GM12864 (cell line): ENCODE results near the gene SNED1.
"Not testable (repeated sequence)": the region's sequence is repeated elsewhere in the genome, so short reads cannot be mapped to it uniquely, and the experiment has no call there.

Source experiments
- DNase-seq: peaks from one replicate; pipeline ENCODE4 v3.0.0-alpha.2; 2011; ENCODE audit warnings: low read depth
- H3K4me3 ChIP-seq: 2 replicates; pipeline ENCODE4 v1.5.1; 2011; ENCODE audit warnings: mild to moderate bottlenecking, low read depth, low read length, control low read depth
- TF ChIP-seq, protein P1 (sequence below): IDR thresholded peaks from 2 replicates; pipeline ENCODE4 v1.5.1; 2011; ENCODE audit warnings: low read depth, mild to moderate bottlenecking, moderate library complexity, low read length, control low read depth, inconsistent platforms; ENCODE audit errors: missing control alignments

Gene SNED1

DNA sequence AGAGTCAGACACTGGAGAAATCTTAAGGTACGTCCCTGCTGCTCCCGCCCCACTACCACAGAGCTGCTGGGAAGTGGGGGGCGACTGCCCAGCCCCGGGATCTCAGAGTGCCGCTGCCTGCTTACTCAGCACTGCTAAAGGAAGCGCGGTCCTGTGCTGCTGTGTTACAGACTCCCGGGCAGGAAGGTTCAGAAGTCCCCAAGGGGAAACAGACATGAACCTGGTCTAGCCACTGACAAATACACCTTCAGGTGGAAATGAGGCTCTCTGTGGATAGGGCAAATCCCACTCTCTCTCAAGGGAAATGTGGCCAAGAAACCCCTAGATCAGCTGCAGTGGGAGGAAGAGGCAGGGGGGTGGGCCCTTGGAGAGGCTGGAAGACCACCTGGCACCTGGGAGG is 90.0 kb downstream of the SNED1 start:
- H3K4me3 ChIP-seq = peak overlapping the region; percentile 30; the same call in 1 of the 2 replicates
- TF ChIP-seq, protein P1, sequence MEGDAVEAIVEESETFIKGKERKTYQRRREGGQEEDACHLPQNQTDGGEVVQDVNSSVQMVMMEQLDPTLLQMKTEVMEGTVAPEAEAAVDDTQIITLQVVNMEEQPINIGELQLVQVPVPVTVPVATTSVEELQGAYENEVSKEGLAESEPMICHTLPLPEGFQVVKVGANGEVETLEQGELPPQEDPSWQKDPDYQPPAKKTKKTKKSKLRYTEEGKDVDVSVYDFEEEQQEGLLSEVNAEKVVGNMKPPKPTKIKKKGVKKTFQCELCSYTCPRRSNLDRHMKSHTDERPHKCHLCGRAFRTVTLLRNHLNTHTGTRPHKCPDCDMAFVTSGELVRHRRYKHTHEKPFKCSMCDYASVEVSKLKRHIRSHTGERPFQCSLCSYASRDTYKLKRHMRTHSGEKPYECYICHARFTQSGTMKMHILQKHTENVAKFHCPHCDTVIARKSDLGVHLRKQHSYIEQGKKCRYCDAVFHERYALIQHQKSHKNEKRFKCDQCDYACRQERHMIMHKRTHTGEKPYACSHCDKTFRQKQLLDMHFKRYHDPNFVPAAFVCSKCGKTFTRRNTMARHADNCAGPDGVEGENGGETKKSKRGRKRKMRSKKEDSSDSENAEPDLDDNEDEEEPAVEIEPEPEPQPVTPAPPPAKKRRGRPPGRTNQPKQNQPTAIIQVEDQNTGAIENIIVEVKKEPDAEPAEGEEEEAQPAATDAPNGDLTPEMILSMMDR = no peak
- DNase-seq = no peak

DNA sequence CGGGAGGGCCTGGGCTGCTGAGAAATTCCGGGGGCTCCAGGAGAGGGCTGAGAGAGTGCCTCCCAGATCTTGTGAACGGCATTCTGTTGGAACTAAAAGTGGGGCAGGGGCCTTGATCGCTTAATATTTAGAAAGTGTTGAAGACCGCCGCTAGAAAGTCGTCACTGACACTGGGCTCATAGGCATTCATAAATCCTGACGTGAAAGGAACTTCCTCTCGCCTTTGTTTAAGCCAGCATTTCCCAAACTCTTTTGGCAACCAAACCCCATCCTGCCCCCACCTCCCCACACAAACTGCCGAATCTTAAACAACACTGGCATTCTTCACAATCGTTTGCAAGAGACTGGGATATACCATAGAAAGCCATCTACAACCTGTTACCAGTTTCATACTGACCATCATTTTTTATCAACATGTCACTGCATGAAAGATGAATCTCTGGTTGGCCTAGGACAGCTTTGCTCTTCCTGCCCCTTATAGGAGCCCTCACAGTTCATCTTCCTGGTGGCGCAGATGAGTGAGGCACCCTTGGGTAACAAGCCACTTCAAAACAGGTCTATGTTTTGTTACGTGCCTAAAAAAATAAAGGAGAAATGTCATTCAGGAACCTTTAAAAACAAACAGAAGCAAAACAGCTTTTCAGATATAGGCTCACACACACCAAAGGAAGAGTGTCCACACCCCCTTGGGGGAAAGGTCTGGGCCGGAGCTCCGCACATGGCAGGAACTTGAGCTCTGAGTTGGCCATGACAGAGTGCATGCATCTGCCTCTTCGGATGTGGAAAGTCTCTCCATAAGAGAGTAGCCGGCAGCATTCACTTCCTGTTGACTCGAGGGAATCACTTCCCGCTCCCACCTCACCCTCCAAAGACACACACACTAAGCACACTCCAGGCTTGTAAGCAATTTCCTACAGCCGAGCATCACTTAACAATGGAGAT is 90.6 kb downstream of the SNED1 start:
- H3K4me3 ChIP-seq = no peak overlapping the region; the same call in 1 of the 2 replicates
- TF ChIP-seq, protein P1 = no peak
- DNase-seq = no peak

DNA sequence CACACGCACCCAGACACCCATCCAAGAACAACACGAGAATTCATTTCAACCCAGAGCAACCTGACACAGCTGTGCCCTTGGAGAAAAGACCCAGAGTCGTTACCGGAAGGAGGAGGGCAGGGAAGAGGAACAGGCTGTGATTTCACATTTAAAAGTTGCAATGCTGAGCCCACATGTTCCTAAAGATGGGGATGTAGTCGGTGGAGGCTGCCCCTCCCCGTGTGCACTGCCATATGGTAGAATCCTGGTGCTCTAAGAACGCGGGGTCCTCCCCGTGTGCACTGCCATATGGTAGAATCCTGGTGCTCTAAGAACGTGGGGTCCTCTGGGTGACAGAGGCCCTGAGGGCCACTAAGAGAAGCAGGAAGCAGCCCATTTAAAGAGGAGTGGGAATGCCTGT is 92.8 kb downstream of the SNED1 start:
- DNase-seq = no peak
- TF ChIP-seq, protein P1 = no peak

DNA sequence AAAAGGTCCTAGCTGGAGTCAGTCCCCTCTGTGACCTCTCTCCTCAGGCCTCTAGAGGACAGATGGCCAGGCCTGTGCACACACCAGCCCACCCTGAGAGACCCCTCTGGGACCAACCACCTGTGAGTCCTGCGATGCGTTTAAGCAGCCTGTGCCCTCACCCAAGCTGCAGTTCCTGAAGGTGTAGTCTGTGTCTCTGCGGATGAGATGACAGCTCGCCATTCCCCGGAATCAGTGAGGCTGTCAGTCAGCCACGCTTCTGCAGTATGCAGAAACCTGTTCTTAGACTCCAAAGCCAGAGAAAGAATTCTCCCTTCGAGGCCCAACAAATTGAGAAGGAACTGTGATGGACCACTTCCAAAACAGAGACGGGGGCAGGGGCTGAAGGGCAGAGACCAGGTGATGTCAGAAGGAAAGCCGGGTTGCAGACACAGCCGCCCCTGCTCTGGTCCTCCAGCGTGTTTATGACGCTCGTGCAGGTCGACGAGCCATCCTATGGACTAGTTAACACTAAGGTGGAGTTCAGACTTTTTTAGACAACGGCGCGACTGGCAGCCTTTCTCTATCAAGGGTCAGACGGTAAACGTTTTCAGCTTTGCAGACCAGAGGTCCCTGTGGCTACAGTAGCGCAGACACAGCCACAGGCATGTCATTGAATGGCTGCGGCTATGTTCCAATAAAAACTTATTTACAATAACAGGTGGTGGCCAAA is 93.5 kb downstream of the SNED1 start:
- H3K4me3 ChIP-seq = no peak overlapping the region
- no peak for DNase-seq
- TF ChIP-seq, protein P1 = no peak

More for the DNA sequence above, 92.8 kb downstream of the SNED1 start:
- no peak overlapping the region for H3K4me3 ChIP-seq

DNA sequence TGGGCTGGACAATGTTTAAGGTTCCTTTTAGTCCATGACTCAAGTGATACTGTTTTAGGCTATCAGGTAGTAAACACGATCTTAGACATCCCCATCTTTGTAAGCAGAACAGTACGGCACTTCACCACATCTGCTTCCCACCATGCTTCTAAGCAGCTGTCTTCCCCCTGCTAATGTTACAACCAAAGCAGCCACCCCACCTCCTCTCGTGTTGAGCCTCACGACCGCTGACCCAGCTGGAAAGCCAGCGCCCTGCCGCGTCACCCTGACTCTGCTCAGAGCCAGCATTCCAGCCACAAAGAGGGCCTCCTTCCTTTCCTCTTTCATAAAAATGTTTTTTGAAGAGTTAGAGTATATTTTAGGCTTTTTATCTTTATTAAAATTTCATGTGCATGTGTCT is 94.3 kb downstream of the SNED1 start:
- no peak overlapping the region for H3K4me3 ChIP-seq
- TF ChIP-seq, protein P1 = no peak
- no peak for DNase-seq

DNA sequence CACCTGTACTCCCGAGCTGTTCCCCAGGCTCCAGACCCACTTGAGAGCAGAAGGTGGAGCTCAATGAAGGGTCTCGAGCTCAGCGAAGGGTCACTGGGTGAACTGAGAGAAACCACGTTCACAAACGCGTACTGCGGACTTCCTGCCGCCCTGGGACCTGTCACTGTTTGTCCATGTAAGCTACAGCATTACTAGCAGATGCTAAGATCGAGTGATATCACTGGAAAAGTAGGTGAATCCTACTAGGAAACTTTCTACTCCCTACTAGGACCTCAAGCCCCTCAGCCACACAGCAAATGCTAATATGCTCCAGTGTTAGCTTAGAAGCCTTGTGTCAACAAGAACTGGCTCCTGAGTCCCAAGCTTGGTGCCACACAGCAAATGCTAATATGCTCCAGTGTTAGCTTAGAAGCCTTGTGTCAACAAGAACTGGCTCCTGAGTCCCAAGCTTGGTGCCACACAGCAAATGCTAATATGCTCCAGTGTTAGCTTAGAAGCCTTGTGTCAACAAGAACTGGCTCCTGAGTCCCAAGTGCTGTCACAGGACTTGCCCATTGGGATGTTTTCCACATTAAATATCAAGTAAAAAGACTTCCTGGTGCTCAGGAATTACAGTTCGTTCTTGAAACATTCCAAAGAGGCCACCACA is 94.8 kb downstream of the SNED1 start:
- not testable (repeated sequence) for DNase-seq, H3K4me3 ChIP-seq

DNA sequence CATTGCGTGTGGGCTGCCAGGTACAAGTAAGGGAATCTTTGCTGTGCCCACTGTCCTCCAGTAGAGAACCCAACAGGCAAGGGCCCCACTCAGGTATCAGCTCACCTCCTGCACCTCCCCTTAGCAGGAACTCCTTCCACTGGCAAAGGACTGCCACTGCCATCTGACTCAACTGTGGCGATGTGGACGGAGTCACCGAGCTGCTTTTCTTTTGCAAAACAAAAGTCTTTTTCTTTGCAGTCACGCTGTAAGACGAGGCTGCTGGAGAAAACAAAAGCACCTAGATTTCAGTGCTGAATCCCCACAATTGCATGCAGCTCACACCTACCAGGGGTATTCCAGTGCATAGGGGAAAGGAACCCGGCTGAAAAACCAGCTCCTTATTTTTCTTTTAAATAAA is 95.8 kb downstream of the SNED1 start:
- TF ChIP-seq, protein P1 = no peak

More for the DNA sequence above, 95.8 kb downstream of the SNED1 start:
- H3K4me3 ChIP-seq = no peak overlapping the region
- DNase-seq = no peak
